Activated CD4-positive, alpha-beta T cell treated with anti-CD3 and anti-CD28 coated beads for 36 hours (primary cell): ENCODE results near the gene AKNAD1. TPM values are rescaled to one million over a fixed set of nuclear protein-coding genes. Genes with fewer than 3 reads are reported as not detected.
"Not testable (repeated sequence)": the region's sequence is repeated elsewhere in the genome, so short reads cannot be mapped to it uniquely, and the experiment has no call there.

ENCODE experiments used
- ATAC-seq: fragments of 200-7000 bp; cut with Tn5 transposase; one replicate; pipeline ENCODE4 v1.10.0; 2021; ENCODE audit warnings: mild to moderate bottlenecking, moderate library complexity
- CTCF ChIA-PET: fragments of 350-600 bp; sonication (Branson Sonifier 250); formaldehyde crosslinking; loops from one replicate; lab custom pipeline; 2021; ENCODE audit warnings: antibody characterized with exemption; lab: Charles Lee
- POLR2A ChIA-PET: fragments of 350-600 bp; sonication (Branson Sonifier 250); formaldehyde crosslinking; loops from one replicate; lab custom pipeline; 2021; ENCODE audit warnings: antibody characterized with exemption, inconsistent platforms; lab: Charles Lee
- DNase-seq: peaks from one replicate; pipeline ENCODE4 v3.0.0-alpha.2; 2020
- H3K27ac Mint-ChIP-seq: one replicate; pipeline ENCODE4 v1.8.0; 2021; ENCODE audit warnings: mixed read lengths
- H3K27me3 Mint-ChIP-seq: one replicate; pipeline ENCODE4 v1.8.0; 2021; ENCODE audit warnings: mixed read lengths
- H3K36me3 Mint-ChIP-seq: one replicate; pipeline ENCODE4 v1.8.0; 2021; ENCODE audit warnings: low read depth, mixed read lengths
- H3K4me1 Mint-ChIP-seq: one replicate; pipeline ENCODE4 v1.8.0; 2021; ENCODE audit warnings: mixed read lengths
- H3K4me3 Mint-ChIP-seq: one replicate; pipeline ENCODE4 v1.8.0; 2021; ENCODE audit warnings: mild to moderate bottlenecking, moderate library complexity, mixed read lengths
- H3K9me3 Mint-ChIP-seq: one replicate; pipeline ENCODE4 v1.8.0; 2021; ENCODE audit warnings: low read depth, mixed read lengths
- intact Hi-C, 2 experiments: fragments of 100-400 bp; cut with DNase I in 1 of 2; cut with micrococcal nuclease in 1 of 2; formaldehyde crosslinking; loops; one replicate each; pipeline versions ENCODE4 v1.14.2 to v1.15.1; 2022 to 2024; cut with DNase I, micrococcal nuclease
- total RNA-seq, 2 experiments: library from RNA; stranded (reverse); gene quantifications; one replicate each; pipeline ENCODE4 v1.2.3, GENCODE V29; 2021

The AKNAD1 gene
- total RNA-seq, 2 experiments from 2014 or later: not detected

DNA sequence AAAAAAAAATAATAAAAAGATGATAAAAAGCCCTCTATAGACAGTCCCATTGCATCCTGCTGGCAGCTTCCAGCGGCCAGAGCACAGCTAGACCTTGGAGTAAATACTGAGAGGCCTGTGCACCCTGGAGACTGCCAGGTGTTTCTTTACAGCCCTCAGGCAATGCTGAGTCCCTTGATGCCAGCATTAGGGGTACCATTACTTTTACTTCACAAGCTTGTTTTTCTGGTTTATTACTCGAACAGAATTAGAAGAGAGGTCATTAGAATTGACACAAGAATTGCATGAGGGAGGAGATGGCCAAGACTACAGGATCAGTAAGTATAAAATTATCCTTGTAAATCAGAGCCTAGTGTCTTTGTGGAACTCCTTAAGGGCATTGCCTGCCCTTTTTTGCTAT lies 43.6 kb downstream of the AKNAD1 start:
- Mint-ChIP-seq H3K27ac (no peak overlapping the region), H3K4me1 (no peaks in the 10 kb centered on the region), H3K36me3 (peaks cover 2% of the 10 kb centered on the region), H3K27me3 (no peaks in the 10 kb centered on the region), H3K9me3 (no peaks in the 10 kb centered on the region), H3K4me3 (no peak overlapping the region)
- CTCF ChIA-PET: no interaction called here
- POLR2A ChIA-PET: no interaction called here
- no peak for ATAC-seq
- intact Hi-C loops: no loop called here
- DNase-seq: no peak

GRCh38 chr1:108811611-108812010 lies 45.3 kb downstream of the AKNAD1 start:
- no peak overlapping the region for H3K4me3 Mint-ChIP-seq
- no peaks in the 10 kb centered on the region for H3K27me3 Mint-ChIP-seq
- DNase-seq: no peak
- H3K4me1 Mint-ChIP-seq: no peaks in the 10 kb centered on the region
- no peaks in the 10 kb centered on the region for H3K9me3 Mint-ChIP-seq
- ATAC-seq: no peak
- intact Hi-C loops: no loop called here
- POLR2A ChIA-PET: no interaction called here
- no peak overlapping the region for H3K27ac Mint-ChIP-seq
- H3K36me3 Mint-ChIP-seq: peaks cover 4% of the 10 kb centered on the region
- CTCF ChIA-PET: interaction anchor here (1.5 kb wide), 1 partner anchor 18 kb away, joined by 4 read pairs; no protein-coding TSS in a partner anchor

DNA sequence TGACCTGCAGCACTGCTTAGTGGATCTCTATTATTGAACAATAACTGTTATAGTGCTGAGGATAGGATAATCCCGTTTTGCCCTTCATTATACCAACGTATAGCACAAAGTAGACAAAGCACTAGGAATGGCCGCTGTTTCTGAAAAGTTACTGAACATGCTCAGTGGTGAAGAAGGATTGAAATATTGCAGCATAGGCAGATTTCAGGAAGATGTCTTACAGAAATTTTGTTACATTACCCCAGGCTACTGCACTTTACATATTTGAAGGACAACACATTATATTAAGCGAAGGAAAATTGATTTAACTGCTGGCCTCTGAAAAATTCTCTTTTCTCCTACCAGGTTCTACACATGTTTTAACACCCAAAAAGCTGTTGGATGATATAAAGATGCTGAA lies 48.5 kb downstream of the AKNAD1 start:
- H3K36me3 Mint-ChIP-seq: peaks cover 11% of the 10 kb centered on the region
- no peaks in the 10 kb centered on the region for H3K27me3 Mint-ChIP-seq
- no peak overlapping the region for H3K27ac Mint-ChIP-seq
- H3K4me1 Mint-ChIP-seq: no peaks in the 10 kb centered on the region
- ATAC-seq (no peak), DNase-seq (no peak)
- intact Hi-C loops: no loop called here
- ChIA-PET POLR2A (no interaction called here), CTCF (interaction anchor here (1.1 kb wide), 1 partner anchor 21 kb away, joined by 3 read pairs; no protein-coding TSS in a partner anchor)
- H3K4me3 Mint-ChIP-seq: no peak overlapping the region
- no peaks in the 10 kb centered on the region for H3K9me3 Mint-ChIP-seq

DNA sequence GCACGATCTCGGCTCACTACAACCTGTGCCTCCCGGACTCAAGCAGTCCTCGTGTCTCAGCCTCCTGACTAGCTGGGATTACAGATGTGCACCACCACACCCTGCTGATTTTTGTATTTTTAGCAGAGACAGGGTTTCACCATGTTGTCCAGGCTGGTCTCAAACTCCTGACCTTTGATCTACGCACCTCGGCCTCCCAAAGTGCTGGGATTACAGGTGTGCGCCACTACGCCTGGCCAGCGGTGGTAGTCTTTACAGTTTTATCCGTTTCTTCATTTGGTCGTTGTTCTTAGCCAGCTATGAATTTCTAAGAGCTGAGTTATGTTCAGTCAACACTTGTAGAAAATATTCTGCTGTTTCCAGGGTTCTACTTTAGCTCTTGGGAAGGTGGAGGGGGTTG lies 53.3 kb downstream of the AKNAD1 start:
- Mint-ChIP-seq H3K27ac (no peak overlapping the region), H3K4me1 (peaks cover 2% of the 10 kb centered on the region), H3K27me3 (no peaks in the 10 kb centered on the region), H3K4me3 (no peak overlapping the region), H3K36me3 (peaks cover 28% of the 10 kb centered on the region), H3K9me3 (no peaks in the 10 kb centered on the region)
- CTCF ChIA-PET: no interaction called here
- no peak for DNase-seq
- ATAC-seq: no peak
- POLR2A ChIA-PET: no interaction called here
- intact Hi-C loops: no loop called here

- Mint-ChIP-seq H3K36me3 (peaks cover 30% of the 10 kb centered on the region), H3K27me3 (no peaks in the 10 kb centered on the region), H3K9me3 (no peaks in the 10 kb centered on the region), H3K27ac (no peak overlapping the region), H3K4me1 (peaks cover 2% of the 10 kb centered on the region), H3K4me3 (no peak overlapping the region)
- intact Hi-C loops: no loop called here
- ChIA-PET CTCF (interaction anchor here (0.6 to 1.1 kb wide), 2 partner anchors 8 to 27 kb away, joined by 3 read pairs; no protein-coding TSS in a partner anchor), POLR2A (no interaction called here)
- no peak for DNase-seq
- ATAC-seq: no peak
Measured at GRCh38 chr1:108801101-108801500, 55.8 kb downstream of the AKNAD1 start.

DNA sequence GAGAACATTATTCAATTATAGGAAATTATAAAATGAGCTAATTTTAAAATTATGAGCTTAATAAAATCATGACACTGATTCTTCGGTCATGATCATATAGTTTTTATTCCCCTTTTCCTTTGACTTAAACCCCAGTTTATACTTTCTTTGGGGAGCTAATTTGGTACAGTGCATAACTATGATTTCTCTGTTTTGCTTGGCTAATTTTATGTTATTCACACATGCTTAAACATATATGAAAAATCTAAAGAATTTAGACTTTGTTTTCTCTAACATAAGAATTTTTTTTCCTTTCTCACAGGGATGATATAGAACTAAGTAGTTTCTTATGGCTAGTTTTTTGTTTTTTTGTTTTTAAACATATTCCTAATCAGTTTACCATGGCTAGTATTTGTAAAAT lies 57.9 kb downstream of the AKNAD1 start:
- H3K4me3 Mint-ChIP-seq: no peak overlapping the region
- no peaks in the 10 kb centered on the region for H3K27me3 Mint-ChIP-seq
- no peak overlapping the region for H3K27ac Mint-ChIP-seq
- no peaks in the 10 kb centered on the region for H3K9me3 Mint-ChIP-seq
- POLR2A ChIA-PET: no interaction called here
- intact Hi-C loops: no loop called here
- CTCF ChIA-PET: interaction anchor here (0.8 kb wide), 1 partner anchor 21 kb away, joined by 3 read pairs; no protein-coding TSS in a partner anchor
- DNase-seq (no peak), ATAC-seq (no peak)
- peaks cover 2% of the 10 kb centered on the region for H3K4me1 Mint-ChIP-seq
- peaks cover 37% of the 10 kb centered on the region for H3K36me3 Mint-ChIP-seq

- DNase-seq (no peak), ATAC-seq (no peak)
- Mint-ChIP-seq H3K4me1 (no peaks in the 10 kb centered on the region), H3K27ac (no peak overlapping the region), H3K27me3 (no peaks in the 10 kb centered on the region), H3K4me3 (no peak overlapping the region), H3K9me3 (peaks cover 14% of the 10 kb centered on the region), H3K36me3 (peaks cover 56% of the 10 kb centered on the region)
- CTCF ChIA-PET: interaction anchor here (0.6 to 2.0 kb wide), 3 partner anchors 9 to 37 kb away, joined by 3 to 8 read pairs (median 4); no protein-coding TSS in a partner anchor
- intact Hi-C loops: no loop called here
- POLR2A ChIA-PET: no interaction called here
Measured at GRCh38 chr1:108792420-108792819, 64.5 kb downstream of the AKNAD1 start.

DNA sequence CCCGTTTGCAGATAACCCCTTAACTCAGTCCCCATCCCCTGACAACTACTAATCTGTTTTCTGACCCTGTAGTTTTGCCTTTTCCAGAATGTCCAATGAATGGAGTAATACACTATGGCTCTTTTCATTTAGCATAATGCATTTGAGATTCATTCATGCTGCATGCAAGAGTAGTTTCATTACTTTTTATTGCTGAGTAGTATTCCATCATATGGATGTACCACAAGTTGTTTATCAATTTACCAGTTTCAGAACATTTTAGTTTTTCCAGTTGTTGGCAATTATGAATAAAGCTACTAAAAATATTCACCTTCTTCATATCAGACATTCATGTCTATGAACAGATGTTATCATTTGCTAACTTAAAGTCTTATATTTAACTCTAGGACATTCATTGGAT lies 65.1 kb downstream of the AKNAD1 start:
- peaks cover 60% of the 10 kb centered on the region for H3K36me3 Mint-ChIP-seq
- ATAC-seq: no peak
- H3K4me1 Mint-ChIP-seq: no peaks in the 10 kb centered on the region
- intact Hi-C loops: no loop called here
- H3K4me3 Mint-ChIP-seq: no peak overlapping the region
- no peak overlapping the region for H3K27ac Mint-ChIP-seq
- no peaks in the 10 kb centered on the region for H3K27me3 Mint-ChIP-seq
- ChIA-PET POLR2A (no interaction called here), CTCF (interaction anchor here (2.0 kb wide), 1 partner anchor 26 kb away, joined by 8 read pairs; no protein-coding TSS in a partner anchor)
- peaks cover 14% of the 10 kb centered on the region for H3K9me3 Mint-ChIP-seq
- no peak for DNase-seq

- CTCF ChIA-PET: no interaction called here
- Mint-ChIP-seq H3K4me1 (no peaks in the 10 kb centered on the region), H3K27me3 (no peaks in the 10 kb centered on the region), H3K4me3 (no peak overlapping the region), H3K36me3 (peaks cover 78% of the 10 kb centered on the region), H3K27ac (no peak overlapping the region), H3K9me3 (peaks cover 21% of the 10 kb centered on the region)
- DNase-seq (no peak), ATAC-seq (no peak)
- intact Hi-C loops: no loop called here
- POLR2A ChIA-PET: interaction anchor here (0.7 kb wide), 1 partner anchor 83 kb away, joined by 3 read pairs; no protein-coding TSS in a partner anchor
Measured at GRCh38 chr1:108785880-108786279, 71.0 kb downstream of the AKNAD1 start.

DNA sequence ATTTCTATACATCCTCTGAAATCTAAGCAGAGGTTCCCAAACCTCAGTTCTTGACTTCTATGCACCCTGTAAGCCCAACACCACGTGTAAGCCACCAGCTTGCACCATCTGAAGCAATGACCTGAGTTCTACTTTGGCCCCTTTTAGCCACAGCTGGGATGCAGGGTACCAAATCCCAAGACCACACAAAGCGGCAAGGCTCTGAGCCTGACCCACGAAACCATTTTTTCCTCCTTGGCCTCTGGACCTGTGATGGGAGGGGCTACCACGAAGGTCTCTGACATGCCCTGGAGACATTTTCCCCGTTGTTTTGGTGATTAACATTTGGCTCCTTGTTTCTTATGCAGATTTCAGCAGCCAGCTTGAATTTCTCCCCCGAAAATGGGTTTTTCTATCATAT lies 71.6 kb downstream of the AKNAD1 start:
- CTCF ChIA-PET: no interaction called here
- POLR2A ChIA-PET: interaction anchor here (0.7 kb wide), 1 partner anchor 82 kb away, joined by 3 read pairs; no protein-coding TSS in a partner anchor

DNA sequence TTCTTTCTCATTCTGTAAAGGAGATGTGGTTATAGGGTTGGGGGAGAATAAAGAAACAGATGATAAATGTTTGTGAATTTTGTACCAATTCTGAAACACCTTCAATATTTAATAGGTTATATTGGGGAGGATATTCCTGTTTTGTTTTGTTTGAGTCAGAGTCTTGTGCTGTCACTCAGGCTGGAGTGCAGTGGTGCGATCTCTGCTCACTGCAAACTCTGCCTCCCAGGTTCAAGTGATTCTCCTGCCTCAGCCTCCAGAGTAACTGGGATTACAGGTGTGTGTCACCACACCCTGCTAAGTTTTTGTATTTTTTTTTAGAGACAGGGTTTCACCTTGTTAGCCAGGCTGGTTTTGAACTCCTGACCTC lies 75.3 kb downstream of the AKNAD1 start:
- POLR2A ChIA-PET, intact Hi-C loops, ATAC-seq, H3K27me3 Mint-ChIP-seq, H3K4me3 Mint-ChIP-seq, H3K27ac Mint-ChIP-seq, CTCF ChIA-PET, DNase-seq, H3K4me1 Mint-ChIP-seq: not testable (repeated sequence)
- peaks cover 59% of the 10 kb centered on the region for H3K36me3 Mint-ChIP-seq
- H3K9me3 Mint-ChIP-seq: peaks cover 21% of the 10 kb centered on the region

More for the DNA sequence above, 71.6 kb downstream of the AKNAD1 start:
- DNase-seq: no peak
- ATAC-seq: no peak
- no peaks in the 10 kb centered on the region for H3K4me1 Mint-ChIP-seq
- peaks cover 21% of the 10 kb centered on the region for H3K9me3 Mint-ChIP-seq
- intact Hi-C loops: no loop called here
- no peak overlapping the region for H3K4me3 Mint-ChIP-seq
- no peaks in the 10 kb centered on the region for H3K27me3 Mint-ChIP-seq
- no peak overlapping the region for H3K27ac Mint-ChIP-seq
- H3K36me3 Mint-ChIP-seq: peaks cover 76% of the 10 kb centered on the region

- ChIA-PET CTCF (no interaction called here), POLR2A (no interaction called here)
- Mint-ChIP-seq H3K36me3 (peaks cover 57% of the 10 kb centered on the region), H3K27ac (no peak overlapping the region), H3K27me3 (no peaks in the 10 kb centered on the region), H3K4me1 (no peaks in the 10 kb centered on the region), H3K9me3 (peaks cover 20% of the 10 kb centered on the region), H3K4me3 (no peak overlapping the region)
- DNase-seq (no peak), ATAC-seq (no peak)
- intact Hi-C loops: no loop called here
Measured at GRCh38 chr1:108780937-108781574, 75.8 kb downstream of the AKNAD1 start.
